Measurements from ENCODE around the gene TBX6.

The TBX6 gene

DNA sequence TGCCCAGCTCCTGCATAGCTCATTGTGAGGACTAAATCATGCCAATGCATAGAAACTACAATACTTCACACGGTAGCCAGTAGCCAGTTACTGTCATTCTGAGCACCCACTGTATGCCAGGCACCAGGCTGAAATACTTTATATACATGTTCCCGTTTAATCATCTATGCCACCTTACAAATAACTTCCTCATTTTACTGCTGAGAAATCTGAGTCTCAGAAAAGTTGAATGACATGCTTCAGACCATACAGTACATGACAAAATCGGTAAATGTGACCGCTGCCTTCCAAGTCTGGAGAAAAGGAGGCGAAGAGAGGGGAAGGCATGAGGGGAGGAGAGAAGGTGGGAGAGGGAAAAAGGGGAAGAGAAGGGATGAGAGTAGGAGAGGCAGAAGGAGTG lies 51.5 kb downstream of the TBX6 start:
- DNase-seq (ENCODE audit: low read depth in 2 of 2, low spot score in 1 of 2), result no peak
